ENCODE results near the gene FMR1. TPM values are rescaled to one million over a fixed set of nuclear protein-coding genes. Genes with fewer than 3 reads are reported as not detected.

FMR1 gene
- total RNA-seq, 1 experiment from 2014 or later, result 21.5 TPM

DNA sequence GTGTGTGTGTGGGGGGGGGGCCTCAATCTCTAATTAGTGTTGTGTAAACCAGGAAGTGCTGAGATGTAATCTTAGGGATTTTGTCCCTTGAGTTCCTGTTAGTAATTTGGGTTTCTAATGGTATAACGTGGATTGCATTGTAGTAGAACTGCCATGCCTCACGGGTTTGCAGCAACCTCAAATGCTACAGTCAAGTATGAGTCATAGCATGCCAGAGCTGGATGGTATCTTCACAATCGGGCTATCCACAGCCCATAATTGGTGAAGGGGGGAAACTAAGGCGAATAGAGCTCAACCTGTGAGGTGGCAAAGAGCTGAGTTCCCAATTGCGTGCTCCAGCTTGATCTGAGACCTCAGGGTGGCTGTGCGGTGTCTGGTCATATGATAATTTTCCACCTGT, 67.2 kb downstream of the FMR1 start:
- no peak for DNase-seq (ENCODE audit: low read depth, low spot score)
- in situ Hi-C loops (cut with HindIII; ENCODE audit: low pct_unique_long_range_greater_than_20kb, low sequenced_read_pairs), result no loop called here

DNA sequence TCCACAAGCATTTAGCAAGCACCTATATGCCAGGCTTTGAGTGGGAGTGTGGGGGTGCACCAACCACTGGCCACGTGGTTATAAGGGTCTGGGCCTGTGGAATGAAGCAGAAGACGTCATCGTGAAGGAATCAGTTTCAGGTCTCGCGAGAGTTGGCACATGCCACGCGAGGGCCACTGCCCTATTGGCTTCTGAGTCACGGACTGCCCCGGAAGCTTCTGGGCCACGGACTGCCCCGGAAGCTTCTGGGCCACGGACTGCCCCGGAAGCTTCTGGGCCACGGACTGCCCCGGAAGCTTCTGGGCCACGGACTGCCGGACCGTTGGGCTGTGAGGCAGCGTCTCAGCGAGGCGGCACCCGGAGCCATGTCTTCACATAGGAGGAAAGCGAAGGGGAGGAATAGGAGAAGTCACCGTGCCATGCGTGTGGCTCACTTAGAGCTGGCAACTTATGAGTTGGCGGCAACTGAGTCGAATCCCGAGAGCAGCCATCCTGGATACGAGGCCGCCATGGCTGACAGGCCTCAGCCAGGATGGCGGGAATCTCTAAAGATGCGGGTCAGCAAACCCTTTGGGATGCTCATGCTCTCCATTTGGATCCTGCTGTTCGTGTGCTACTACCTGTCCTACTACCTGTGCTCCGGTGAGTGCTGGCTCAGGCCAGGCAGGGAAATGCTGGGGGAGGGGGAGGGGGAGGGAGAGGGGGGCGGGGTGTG, 69.5 kb downstream of the FMR1 start, which contains the start of gene FMR1NB:
Gene FMR1NB (plus strand): TSS at position 300 of the 715 bp plus-strand sequence. CDS start 66 bp downstream, at position 366.
- no peak for DNase-seq (ENCODE audit: low read depth, low spot score)
- in situ Hi-C loops (cut with HindIII; ENCODE audit: low pct_unique_long_range_greater_than_20kb, low sequenced_read_pairs), result no loop called here

Small RNAs within 50 kb of the gene (small RNA-seq; reads per million reads assigned to genes)
- 0 reads per million in 2 experiments for gene RF02118

Other genes with a start within 250 kb of the FMR1 start
- not detected in 2 replicates for gene FMR1NB, start 69.4 kb downstream of the FMR1 start, total RNA-seq (2014; rRNA removed; shearing (Covaris generic))

All from SK-MEL-5 (cell line).